Astrocyte (in vitro differentiated cells and primary cell): ENCODE results near the gene C2orf92.

ENCODE experiments used
- CTCF ChIP-seq: IDR thresholded peaks from 2 replicates; pipeline ENCODE4 v1.5.1; 2011; ENCODE audit warnings: low read depth, mild to moderate bottlenecking, inconsistent platforms, low read length, moderate library complexity; ENCODE audit not compliant: insufficient read depth
- EZH2 ChIP-seq: IDR thresholded peaks from 2 replicates; pipeline ENCODE4 v1.6.1; 2012; ENCODE audit warnings: mild to moderate bottlenecking, low read length, inconsistent platforms; ENCODE audit not compliant: insufficient read depth

GRCh38 chr2:97701851-97702465 lies 32.4 kb downstream of the C2orf92 start:
- TF ChIP-seq CTCF (no peak), EZH2 (no peak)
